CD4-positive, alpha-beta T cell treated with Interferon gamma for 1 hour (primary cell): ENCODE measurements around the gene RNU6-1.

Experiments
- DNase-seq: peaks from one replicate; pipeline ENCODE4 v3.0.0-alpha.2; 2020

Gene RNU6-1

GRCh38 chr15:67794832-67795574, 44.8 kb downstream of the RNU6-1 start:
- no peak for DNase-seq

- DNase-seq: no peak
Measured at GRCh38 chr15:67792250-67792942, 47.4 kb downstream of the RNU6-1 start.

- no peak for DNase-seq
Measured at GRCh38 chr15:67790610-67791319, 49.1 kb downstream of the RNU6-1 start.
